Panc1 (cell line): ENCODE measurements around the gene ELAVL1. TPM values are rescaled to one million over a fixed set of nuclear protein-coding genes. Genes with fewer than 3 reads are reported as not detected.

Experiments used
- ATAC-seq: fragments of 200-7000 bp; cut with Tn5 transposase; 2 replicates; pipeline ENCODE4 v1.9.1; 2020; ENCODE audit warnings: mild to moderate bottlenecking, moderate library complexity
- BruUV-seq: library from RNA; stranded (reverse); fragments of 400-500 nt; replicated peaks from 2 replicates; lab custom pipeline; 2021; lab: Mats Ljungman, UMichigan
- CTCF ChIA-PET: fragments of 300-600 bp; sonication (Branson Sonifier 250); formaldehyde crosslinking; loops from one replicate; lab custom pipeline; 2022; ENCODE audit warnings: antibody characterized with exemption; lab: Charles Lee
- POLR2A ChIA-PET: fragments of 300-600 bp; sonication (Branson Sonifier 250); formaldehyde crosslinking; loops from one replicate; lab custom pipeline; 2022; ENCODE audit warnings: antibody characterized with exemption; lab: Charles Lee
- DNase-seq: peaks from one replicate; pipeline ENCODE4 v3.0.0-alpha.2; 2010; ENCODE audit warnings: low read depth, low spot score
- H3K27ac ChIP-seq: 2 replicates; pipeline ENCODE4 v1.5.1; 2011; ENCODE audit warnings: mild to moderate bottlenecking, low read length, inconsistent platforms
- H3K27me3 ChIP-seq: fragments of 200-500 bp; sonication (Bioruptor generic); 2 replicates; pipeline ENCODE4 v1.6.0; 2014; ENCODE audit warnings: low read length, inconsistent platforms; ENCODE audit not compliant: control insufficient read depth, insufficient read depth
- H3K36me3 ChIP-seq: fragments of 200-500 bp; sonication (Bioruptor generic); 2 replicates; pipeline ENCODE4 v1.5.1; 2014; ENCODE audit warnings: inconsistent platforms, mild to moderate bottlenecking, low read length, moderate library complexity; ENCODE audit not compliant: control insufficient read depth, insufficient read depth
- H3K4me1 ChIP-seq: 2 replicates; pipeline ENCODE4 v1.5.1; 2011; ENCODE audit warnings: inconsistent platforms, mild to moderate bottlenecking, low read length, moderate library complexity; ENCODE audit not compliant: control insufficient read depth, insufficient read depth
- H3K4me3 ChIP-seq, 2 experiments: 2 replicates each; pipeline ENCODE4 v1.5.1; 2011 to 2012; ENCODE audit warnings: low read depth in 2 of 2, low read length in 2 of 2, mild to moderate bottlenecking in 2 of 2, inconsistent platforms in 1 of 2, moderate library complexity in 1 of 2
- H3K9me3 ChIP-seq: fragments of 200-500 bp; sonication (Bioruptor generic); 2 replicates; pipeline ENCODE4 v1.5.1; 2014; ENCODE audit warnings: low read depth, mild to moderate bottlenecking, inconsistent platforms, low read length, moderate library complexity; ENCODE audit not compliant: control insufficient read depth, insufficient read depth
- POLR2AphosphoS5 ChIP-seq: IDR thresholded peaks from 2 replicates; pipeline ENCODE4 v1.6.1; 2012; ENCODE audit warnings: mild to moderate bottlenecking, low read depth, low read length, moderate library complexity
- REST ChIP-seq, 2 experiments: IDR thresholded peaks; 2 replicates each; pipeline ENCODE4 v1.6.1; 2011 to 2012; ENCODE audit warnings: low read depth in 2 of 2, control low read depth in 1 of 2, low read length in 1 of 2, mild to moderate bottlenecking in 1 of 2, moderate library complexity in 1 of 2; ENCODE audit not compliant: insufficient read depth in 1 of 2
- SIN3A ChIP-seq: IDR thresholded peaks from 2 replicates; pipeline ENCODE4 v1.6.1; 2012; ENCODE audit warnings: low read depth, mild to moderate bottlenecking, low read length, moderate library complexity, borderline replicate concordance; ENCODE audit not compliant: insufficient read depth
- TCF7L2 ChIP-seq: IDR thresholded peaks from 2 replicates; pipeline ENCODE4 v1.6.1; 2011; ENCODE audit warnings: mild to moderate bottlenecking, low read depth, low read length, inconsistent platforms
- in situ Hi-C: cut with HindIII; loops from 2 replicates; pipeline ENCODE4 v1.10.0; 2016; ENCODE audit warnings: low sequenced_read_pairs, low pct_unique_long_range_greater_than_20kb
- intact Hi-C: fragments of 100-400 bp; cut with micrococcal nuclease; formaldehyde crosslinking; loops from one replicate; pipeline ENCODE4 v1.10.0; 2022; ENCODE audit not compliant: unreplicated experiment
- total RNA-seq: library from RNA; stranded (reverse); gene quantifications from one replicate; pipeline ENCODE4 v1.2.1, GENCODE V29; 2021; ENCODE audit not compliant: unreplicated experiment
- TF ChIP-seq, protein P1 (sequence below): fragments of 450-650 bp; IDR thresholded peaks from 2 replicates; pipeline ENCODE4 v1.5.1; 2017; ENCODE audit warnings: mild to moderate bottlenecking

ELAVL1 gene
- total RNA-seq, 1 experiment from 2014 or later = 123 TPM

DNA sequence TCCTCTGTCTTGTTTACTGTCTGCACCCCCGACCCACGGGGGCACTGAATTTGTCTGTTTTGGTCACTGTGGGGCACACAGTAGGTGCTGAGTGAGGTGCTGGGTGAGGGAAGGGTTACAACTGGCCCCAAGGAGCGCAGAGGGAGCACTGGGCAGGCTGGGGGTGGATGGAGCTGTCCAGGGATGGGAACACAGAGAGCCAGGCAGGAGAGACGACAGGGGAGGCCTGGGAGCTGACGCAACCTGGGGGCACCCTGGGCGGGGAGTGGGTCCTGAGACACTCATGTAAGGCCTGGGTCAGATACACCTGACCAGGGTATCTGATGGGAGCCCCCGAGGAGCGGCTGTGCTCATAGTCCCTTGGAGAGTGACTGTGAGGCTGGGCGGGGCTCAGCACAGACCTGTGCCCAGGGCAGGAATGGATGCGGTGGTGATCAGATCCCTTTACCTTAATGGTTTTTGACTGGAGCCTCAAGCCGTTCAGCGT lies 24.8 kb downstream of the ELAVL1 start:
- ChIA-PET CTCF (no interaction called here), POLR2A (no interaction called here)
- Histone ChIP-seq H3K27ac (no peak overlapping the region), H3K27me3 (no peaks in the 10 kb centered on the region), H3K9me3 (no peaks in the 10 kb centered on the region), H3K4me3 (no peak overlapping the region), H3K4me1 (no peaks in the 10 kb centered on the region), H3K36me3 (no peaks in the 10 kb centered on the region)
- in situ Hi-C loops = no loop called here
- no peak for DNase-seq
- intact Hi-C loops = no loop called here
- no peak for TF ChIP-seq TCF7L2
- BruUV-seq = no TSS peak
- ATAC-seq = no peak

- no peak for DNase-seq
- no peaks in the 10 kb centered on the region for H3K4me1 ChIP-seq
- in situ Hi-C loops (no loop called here), intact Hi-C loops (no loop called here)
- no peaks in the 10 kb centered on the region for H3K36me3 ChIP-seq
- no peaks in the 10 kb centered on the region for H3K27me3 ChIP-seq
- TF ChIP-seq REST (IDR thresholded peaks at IDR 0.05; ENCODE audit: insufficient read depth in 1 of 2, low read depth in 2 of 2, low read length in 1 of 2) = no peak
- TF ChIP-seq SIN3A = no peak
- ChIA-PET CTCF (no interaction called here), POLR2A (no interaction called here)
- no peak overlapping the region for H3K27ac ChIP-seq
- ATAC-seq = no peak
- H3K4me3 ChIP-seq = no peak overlapping the region
- no TSS peak for BruUV-seq
- no peaks in the 10 kb centered on the region for H3K9me3 ChIP-seq
Observed at GRCh38 chr19:7980168-7980567, 25.3 kb downstream of the ELAVL1 start.

DNA sequence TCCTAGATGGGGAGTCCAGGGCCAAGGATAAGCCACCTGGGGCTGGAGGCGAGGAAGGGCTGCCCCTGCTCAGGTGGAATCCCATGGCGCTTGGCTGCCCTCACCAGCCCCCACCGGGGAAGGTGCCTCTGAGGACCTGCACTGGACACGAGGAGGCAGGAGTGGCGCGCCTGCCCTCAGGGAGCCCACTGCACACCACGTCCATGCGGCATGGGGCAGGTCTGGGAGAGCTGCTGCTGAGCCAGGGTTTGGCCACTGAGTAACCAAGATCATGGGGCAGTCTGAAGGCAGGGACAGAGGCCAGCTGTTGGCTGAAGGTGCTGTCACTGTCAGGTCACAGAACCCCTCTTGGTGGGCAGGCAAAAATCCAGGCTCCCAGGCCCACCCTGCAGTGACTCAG lies 25.9 kb downstream of the ELAVL1 start:
- TF ChIP-seq POLR2AphosphoS5 (no peak), TCF7L2 (no peak), SIN3A (no peak), REST (IDR thresholded peaks at IDR 0.05; ENCODE audit: insufficient read depth in 1 of 2, low read depth in 2 of 2, low read length in 1 of 2) (no peak)
- TF ChIP-seq, protein P1, sequence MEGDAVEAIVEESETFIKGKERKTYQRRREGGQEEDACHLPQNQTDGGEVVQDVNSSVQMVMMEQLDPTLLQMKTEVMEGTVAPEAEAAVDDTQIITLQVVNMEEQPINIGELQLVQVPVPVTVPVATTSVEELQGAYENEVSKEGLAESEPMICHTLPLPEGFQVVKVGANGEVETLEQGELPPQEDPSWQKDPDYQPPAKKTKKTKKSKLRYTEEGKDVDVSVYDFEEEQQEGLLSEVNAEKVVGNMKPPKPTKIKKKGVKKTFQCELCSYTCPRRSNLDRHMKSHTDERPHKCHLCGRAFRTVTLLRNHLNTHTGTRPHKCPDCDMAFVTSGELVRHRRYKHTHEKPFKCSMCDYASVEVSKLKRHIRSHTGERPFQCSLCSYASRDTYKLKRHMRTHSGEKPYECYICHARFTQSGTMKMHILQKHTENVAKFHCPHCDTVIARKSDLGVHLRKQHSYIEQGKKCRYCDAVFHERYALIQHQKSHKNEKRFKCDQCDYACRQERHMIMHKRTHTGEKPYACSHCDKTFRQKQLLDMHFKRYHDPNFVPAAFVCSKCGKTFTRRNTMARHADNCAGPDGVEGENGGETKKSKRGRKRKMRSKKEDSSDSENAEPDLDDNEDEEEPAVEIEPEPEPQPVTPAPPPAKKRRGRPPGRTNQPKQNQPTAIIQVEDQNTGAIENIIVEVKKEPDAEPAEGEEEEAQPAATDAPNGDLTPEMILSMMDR = no peak
- BruUV-seq = no TSS peak
- H3K4me1 ChIP-seq = no peaks in the 10 kb centered on the region
- intact Hi-C loops (no loop called here), in situ Hi-C loops (no loop called here)
- H3K4me3 ChIP-seq = no peak overlapping the region
- H3K27me3 ChIP-seq = no peaks in the 10 kb centered on the region
- DNase-seq (no peak), ATAC-seq (no peak)
- ChIA-PET POLR2A (no interaction called here), CTCF (no interaction called here)
- H3K9me3 ChIP-seq = no peaks in the 10 kb centered on the region
- H3K36me3 ChIP-seq = no peaks in the 10 kb centered on the region
- H3K27ac ChIP-seq = no peak overlapping the region
